SK-MEL-5 (cell line): ENCODE data around the gene B3GNT2. TPM values are rescaled to one million over a fixed set of nuclear protein-coding genes. Genes with fewer than 3 reads are reported as not detected.
"Not testable (repeated sequence)": the region's sequence is repeated elsewhere in the genome, so short reads cannot be mapped to it uniquely, and the experiment has no call there.

ENCODE experiments used
- DNase-seq: peaks from one replicate; pipeline ENCODE4 v3.0.0-alpha.2; 2016; ENCODE audit warnings: low read depth, low spot score
- in situ Hi-C: cut with HindIII; loops from 2 replicates; pipeline ENCODE4 v1.10.0; 2016; ENCODE audit warnings: low sequenced_read_pairs, high pct_unique_total_duplicates, low pct_unique_long_range_greater_than_20kb
- total RNA-seq: library from RNA; depleted of rRNA; stranded (reverse); fragments of >200 nt; shearing (Covaris generic); gene quantifications from 2 replicates; pipeline ENCODE4 v1.2.3, GENCODE V29; 2014

The B3GNT2 gene
- total RNA-seq, 1 experiment from 2014 or later = 34.7 TPM

DNA sequence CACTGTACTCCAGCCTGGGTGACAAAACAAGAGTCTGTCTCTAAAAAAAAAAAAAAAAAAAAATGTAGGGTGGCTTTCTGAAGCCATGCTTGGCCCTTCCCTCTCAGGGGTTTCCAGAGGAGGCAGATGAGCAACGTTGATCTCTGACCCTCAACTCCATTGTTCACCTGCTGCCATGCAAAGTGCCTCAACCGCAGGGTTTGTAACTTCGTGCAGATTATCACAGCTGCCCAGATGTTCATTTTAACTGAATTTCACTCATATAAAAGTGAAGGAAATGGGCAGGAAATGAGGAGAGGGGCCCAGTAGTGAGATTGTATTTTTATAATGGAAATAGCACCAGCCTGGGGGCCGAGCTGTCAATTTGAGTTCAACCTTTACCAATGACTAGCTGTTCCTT lies 14.9 kb upstream of the B3GNT2 start:
- in situ Hi-C loops = no loop called here
- DNase-seq = no peak

DNA sequence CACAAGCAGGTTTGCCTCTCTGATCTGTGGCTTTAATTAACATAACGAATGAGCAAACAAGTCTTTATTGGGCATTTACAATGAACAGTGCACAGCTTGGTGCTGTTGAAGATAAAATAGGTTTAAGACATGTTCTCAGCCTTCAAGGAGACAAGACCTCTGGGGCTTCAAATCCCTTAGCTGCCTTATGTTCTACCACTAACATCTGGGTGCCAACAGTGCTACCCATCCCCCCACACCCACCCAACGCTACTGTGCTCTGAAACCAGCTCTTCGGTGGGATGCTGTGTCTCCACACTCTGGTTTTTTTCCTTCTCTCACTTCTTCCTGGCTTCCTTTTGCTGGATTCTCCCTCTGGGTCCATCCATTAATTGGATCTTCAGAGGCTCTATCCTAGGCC lies 14.1 kb upstream of the B3GNT2 start:
- DNase-seq = no peak
- in situ Hi-C loops = no loop called here

GRCh38 chr2:62184512-62185230 lies 11.2 kb upstream of the B3GNT2 start:
- in situ Hi-C loops = no loop called here

GRCh38 chr2:62185475-62186155 lies 10.3 kb upstream of the B3GNT2 start:
- in situ Hi-C loops = no loop called here

More at GRCh38 chr2:62184512-62185230, 11.2 kb upstream of the B3GNT2 start:
- peak; percentile 7 for DNase-seq

DNA sequence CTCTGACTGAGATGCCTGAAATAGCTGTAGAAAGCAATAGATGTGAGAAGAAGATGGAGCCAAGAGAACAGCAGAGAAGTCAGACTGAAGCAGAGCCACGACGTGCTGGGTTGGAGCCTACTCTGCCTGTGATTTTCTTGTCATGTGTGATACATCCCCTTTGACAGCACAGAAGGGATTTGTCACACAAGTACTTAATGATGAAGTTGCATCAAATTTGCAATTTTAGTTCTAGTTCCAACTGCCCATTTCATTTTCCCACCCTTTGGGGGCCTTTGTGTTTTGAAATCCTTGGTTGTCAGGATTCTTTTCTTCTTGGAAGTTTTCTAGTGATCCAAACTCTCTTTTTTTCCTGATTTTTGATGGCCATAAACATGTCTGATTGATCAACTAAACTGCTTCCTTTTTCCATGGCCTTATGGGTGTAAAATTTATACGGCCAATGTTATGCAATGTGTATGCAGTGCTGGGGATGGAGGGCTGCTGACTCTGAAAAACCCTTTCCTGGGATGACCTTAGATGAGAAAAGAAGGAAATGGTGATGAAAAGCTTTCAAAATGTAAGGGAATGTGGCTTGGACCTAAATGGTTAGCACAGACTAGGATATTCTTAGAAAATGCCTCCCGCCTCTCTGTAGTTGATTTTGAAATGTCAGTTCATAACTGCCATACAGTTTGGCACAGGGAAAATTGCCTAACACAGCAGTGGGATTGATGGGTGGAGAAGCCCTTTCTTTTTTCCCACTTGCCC lies 9.6 kb upstream of the B3GNT2 start:
- in situ Hi-C loops = no loop called here
- DNase-seq = no peak

More at GRCh38 chr2:62185475-62186155, 10.3 kb upstream of the B3GNT2 start:
- no peak for DNase-seq

DNA sequence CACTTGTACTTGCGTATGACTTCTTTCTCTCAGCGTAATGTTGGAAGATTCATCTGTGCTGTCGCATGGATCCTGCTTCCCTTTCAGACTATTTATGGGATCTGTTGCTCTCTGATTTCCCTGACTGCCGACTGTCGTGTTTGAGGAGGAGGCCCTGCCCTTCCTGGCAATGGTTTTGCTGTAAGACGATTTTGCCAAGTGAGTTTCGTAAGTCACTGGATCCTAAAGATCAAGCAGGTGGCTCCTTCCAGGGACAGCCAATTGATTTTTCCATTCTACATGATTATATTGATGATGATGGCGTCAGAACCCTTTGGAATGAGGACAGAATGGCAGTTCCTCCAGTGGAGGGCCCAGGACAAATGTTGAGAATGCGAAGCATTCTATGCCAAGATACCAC lies 8.7 kb upstream of the B3GNT2 start:
- no peak for DNase-seq

DNA sequence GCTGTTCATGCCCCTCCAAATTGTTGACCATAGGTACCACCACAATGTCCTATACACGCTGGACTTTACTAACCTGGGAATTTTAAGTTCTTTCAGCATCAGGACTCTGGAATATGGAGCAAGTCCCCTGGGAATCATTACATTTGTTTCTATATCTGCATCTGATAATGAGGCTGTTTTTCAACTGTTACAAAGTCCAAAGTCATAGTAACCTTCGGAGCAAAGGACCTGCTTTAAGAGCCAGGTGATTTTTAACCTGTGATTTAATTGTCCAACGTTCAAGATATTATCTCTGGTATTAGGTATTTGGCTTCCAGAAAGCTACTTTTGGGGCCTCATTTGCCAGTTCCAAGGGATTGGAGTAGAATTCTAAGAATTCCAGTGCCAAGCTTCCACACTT lies 7.5 kb upstream of the B3GNT2 start:
- in situ Hi-C loops = no loop called here
- DNase-seq = no peak

More for the DNA sequence above, 8.7 kb upstream of the B3GNT2 start:
- in situ Hi-C loops = no loop called here

GRCh38 chr2:62189196-62189595 lies 6.7 kb upstream of the B3GNT2 start:
- in situ Hi-C loops = no loop called here

GRCh38 chr2:62192811-62193210 lies 3.1 kb upstream of the B3GNT2 start:
- no peak for DNase-seq
- in situ Hi-C loops = no loop called here

More at GRCh38 chr2:62189196-62189595, 6.7 kb upstream of the B3GNT2 start:
- no peak for DNase-seq

GRCh38 chr2:62194558-62195420 lies 1.1 kb upstream of the B3GNT2 start:
- DNase-seq = no peak
- in situ Hi-C loops = no loop called here

- in situ Hi-C loops = no loop called here
Observed at GRCh38 chr2:62196278-62196901, 475 bp downstream of the B3GNT2 start.

DNA sequence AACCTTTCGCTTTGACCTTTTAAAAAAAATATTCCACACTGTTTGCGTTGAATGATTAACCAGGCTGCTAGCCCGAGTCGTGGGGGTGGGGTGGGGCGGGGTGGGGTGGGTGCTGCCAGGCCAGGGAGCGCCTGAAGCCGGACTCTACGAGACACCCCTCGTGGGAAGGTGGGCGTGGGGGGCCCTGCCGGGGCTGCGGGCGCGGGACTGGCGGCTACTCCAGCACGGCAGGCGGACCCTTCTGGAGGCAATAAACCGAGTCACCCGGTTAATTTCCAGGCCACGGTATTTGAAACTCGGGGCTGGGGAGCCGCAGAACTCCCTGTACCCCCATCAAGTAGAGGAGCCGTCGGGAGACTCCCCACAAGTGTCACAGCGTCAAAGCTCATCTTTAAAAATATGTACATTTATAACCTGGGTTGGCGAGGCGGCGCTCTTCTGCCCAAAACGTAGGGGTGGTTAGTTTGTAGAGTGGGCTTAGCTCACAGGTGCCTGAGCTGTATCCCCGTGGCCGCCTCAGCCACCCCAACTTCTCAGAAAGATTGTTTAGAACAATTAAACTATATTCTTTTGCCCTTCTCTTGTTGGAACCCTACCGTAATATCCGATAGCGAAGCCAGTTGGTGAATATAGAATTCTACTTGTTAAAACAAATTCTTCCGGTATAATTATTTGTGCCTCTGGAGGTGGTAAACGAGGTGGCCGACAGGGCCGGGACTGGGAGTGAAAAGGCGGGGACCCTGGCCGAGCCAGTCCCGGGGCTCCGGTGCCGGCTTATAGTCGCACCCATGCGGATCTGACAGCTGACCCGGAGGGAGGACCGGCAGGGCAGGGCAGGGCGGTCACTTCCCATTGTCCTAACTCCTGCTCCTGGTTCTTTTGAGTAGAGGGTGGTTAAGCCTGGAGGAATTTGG lies 1.4 kb downstream of the B3GNT2 start:
- in situ Hi-C loops = no loop called here
- DNase-seq = peak; percentile 20

More at GRCh38 chr2:62196278-62196901, 475 bp downstream of the B3GNT2 start:
- peak; percentile 41 for DNase-seq

- in situ Hi-C loops = no loop called here
- DNase-seq = no peak
Observed at GRCh38 chr2:62197925-62198633, 2.2 kb downstream of the B3GNT2 start.

GRCh38 chr2:62198854-62199253 lies 2.9 kb downstream of the B3GNT2 start:
- DNase-seq, in situ Hi-C loops: not testable (repeated sequence)

GRCh38 chr2:62199392-62200125 lies 3.6 kb downstream of the B3GNT2 start:
- DNase-seq = no peak
- in situ Hi-C loops = no loop called here
